HG02973 (cell line): Measurements from ENCODE around the gene CHPT1.
"Not testable (repeated sequence)": the region's sequence is repeated elsewhere in the genome, so short reads cannot be mapped to it uniquely, and the experiment has no call there.

Source experiments
- ATAC-seq: cut with Tn5 transposase; IDR thresholded peaks from one replicate; pipeline ENCODE4 v1.9.1; 2021; ENCODE audit warnings: moderate library complexity; ENCODE audit not compliant: unreplicated experiment

CHPT1 gene

DNA sequence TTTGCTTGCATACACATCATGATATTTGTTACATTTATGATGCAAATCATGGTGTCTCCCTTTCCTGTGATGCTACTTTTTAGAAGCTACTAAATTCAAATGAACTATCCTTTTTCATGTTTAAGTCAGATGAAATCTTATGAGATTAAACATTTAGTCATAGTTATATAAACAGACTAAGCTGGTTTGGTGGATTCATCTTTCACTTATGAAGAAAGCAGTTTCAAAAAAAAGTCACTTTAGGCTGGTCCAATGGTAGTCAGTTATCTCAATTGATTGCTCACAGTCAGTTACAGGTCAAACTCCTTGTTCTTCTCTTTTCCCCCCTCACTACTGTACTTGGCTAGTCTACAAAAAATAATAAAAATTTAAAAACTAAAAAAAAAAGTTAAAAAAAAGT lies 22.1 kb downstream of the CHPT1 start:
- ATAC-seq: no peak

DNA sequence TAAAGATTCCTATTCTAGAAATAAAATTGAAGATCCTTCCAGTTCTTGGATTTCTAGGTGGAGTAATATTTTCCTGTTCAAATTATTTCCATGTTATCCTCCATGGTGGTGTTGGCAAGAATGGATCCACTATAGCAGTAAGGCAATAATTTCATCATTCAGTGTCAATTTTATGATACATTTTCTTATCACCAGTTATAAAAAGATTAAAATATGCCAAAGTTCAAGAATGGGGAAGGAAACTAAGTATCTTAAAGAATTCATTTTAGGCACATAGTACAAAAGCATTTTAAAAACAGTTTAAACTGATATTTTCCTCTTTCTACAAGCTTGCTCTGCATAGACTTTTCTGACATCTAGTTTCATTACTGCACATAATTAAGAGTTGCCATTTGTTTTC lies 22.7 kb downstream of the CHPT1 start:
- ATAC-seq: no peak

DNA sequence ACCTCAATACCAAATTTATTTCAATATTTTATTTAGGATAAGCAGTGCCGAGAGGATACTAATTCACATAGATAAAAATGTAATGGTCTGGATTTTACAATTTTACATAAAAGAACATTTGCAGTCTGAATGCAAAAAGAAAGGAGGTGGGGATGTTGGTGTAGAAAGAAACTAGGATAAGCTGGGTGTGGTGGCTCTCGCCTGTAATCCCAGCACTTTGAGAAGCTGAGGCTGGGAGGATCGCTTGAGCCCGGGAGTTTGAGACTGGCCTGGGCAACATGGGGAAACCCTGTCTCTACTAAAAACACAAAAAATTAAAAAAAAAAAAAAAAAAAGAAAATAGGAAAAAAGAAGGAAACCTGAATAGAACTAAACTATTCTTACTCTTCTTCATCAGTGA lies 25.0 kb downstream of the CHPT1 start:
- no peak for ATAC-seq

GRCh38 chr12:101727098-101727497 lies 29.7 kb downstream of the CHPT1 start:
- ATAC-seq: no peak

DNA sequence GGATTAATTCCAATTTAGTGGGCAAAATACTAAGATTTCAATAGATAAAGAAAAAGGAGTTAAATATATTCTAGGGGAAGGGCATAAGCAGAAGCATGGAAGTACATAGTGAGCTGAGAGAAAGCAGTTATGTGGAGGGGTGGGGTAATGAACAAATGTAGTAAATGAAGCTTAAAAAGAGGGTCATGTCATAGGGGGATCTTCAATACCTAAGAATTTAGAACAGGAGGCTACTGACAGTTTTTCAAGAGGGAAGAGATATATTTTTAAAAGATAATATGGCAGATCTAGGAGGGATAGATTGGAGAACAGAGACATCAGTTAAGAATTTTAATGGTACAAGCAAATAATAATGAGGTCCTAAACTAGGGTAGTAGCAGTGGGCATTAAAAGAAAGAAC lies 32.4 kb downstream of the CHPT1 start:
- no peak for ATAC-seq

- no peak for ATAC-seq
Observed at GRCh38 chr12:101732318-101732717, 34.9 kb downstream of the CHPT1 start.

GRCh38 chr12:101733166-101733565 lies 35.7 kb downstream of the CHPT1 start:
- ATAC-seq: no peak

- not testable (repeated sequence) for ATAC-seq
Observed at GRCh38 chr12:101734482-101734881, 37.0 kb downstream of the CHPT1 start.

GRCh38 chr12:101737476-101737875 lies 40.0 kb downstream of the CHPT1 start:
- ATAC-seq: no peak

DNA sequence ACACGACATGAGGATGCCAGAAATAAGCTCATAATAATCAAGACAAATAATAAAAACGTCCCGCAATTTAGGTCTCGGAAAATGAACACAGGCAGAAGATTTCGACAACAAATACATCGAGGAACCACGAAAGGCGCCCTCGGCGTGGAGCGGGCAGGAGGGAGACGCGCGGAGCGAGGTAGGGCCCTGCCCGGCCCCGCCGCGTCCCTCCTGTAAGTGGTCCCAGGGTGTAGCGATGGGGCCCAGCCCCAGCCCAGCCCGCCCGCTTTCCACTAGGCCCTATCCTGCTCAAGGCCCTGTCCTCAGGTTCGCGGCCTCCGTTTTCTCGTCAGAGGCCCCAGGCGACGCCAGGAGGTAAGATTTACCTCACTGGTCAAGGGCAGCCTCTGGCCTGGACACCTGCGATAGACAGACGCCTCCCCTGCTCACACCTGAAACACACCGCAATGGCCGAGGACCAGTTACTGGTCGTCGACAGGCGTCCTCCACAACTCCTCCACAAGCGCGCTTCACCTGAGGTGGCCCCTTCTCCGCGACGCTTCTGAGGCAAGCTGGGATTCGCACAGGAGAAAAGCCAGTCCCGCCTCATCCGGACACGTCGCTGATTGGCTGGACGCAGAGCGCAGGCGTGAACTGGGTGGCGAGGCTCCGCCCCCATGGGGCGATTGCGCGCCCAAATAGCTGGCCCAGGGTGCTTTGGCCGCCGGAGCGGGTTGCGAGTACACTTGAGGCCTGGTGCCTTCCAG lies 41.7 kb downstream of the CHPT1 start, which contains the start of gene SYCP3:
Gene SYCP3, minus strand, starts transcription at position 543 of the 746 bp plus-strand sequence. CDS start 1,527 bp downstream, outside the sequence.
- ATAC-seq: no peak

GRCh38 chr12:101740566-101740965 lies 43.1 kb downstream of the CHPT1 start:
- no peak for ATAC-seq

DNA sequence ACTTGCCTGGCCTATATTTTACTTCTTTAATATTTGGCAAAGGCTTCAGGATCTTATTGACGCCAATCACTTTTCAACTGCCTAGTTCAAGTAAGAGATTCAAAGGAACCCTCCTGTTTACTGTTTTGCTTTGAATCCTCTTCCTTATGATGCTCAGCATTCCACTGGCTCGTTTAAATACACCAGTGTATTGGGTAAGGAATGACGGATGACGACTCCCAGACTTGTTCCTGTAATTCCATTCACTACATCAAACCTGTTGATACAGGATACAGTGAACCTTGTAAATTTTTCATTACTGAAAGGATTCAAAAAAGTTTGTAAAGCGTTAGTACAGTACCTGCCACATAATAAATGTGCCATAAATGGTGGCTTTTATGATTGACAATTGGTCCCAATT lies 43.5 kb downstream of the CHPT1 start:
- ATAC-seq: no peak

DNA sequence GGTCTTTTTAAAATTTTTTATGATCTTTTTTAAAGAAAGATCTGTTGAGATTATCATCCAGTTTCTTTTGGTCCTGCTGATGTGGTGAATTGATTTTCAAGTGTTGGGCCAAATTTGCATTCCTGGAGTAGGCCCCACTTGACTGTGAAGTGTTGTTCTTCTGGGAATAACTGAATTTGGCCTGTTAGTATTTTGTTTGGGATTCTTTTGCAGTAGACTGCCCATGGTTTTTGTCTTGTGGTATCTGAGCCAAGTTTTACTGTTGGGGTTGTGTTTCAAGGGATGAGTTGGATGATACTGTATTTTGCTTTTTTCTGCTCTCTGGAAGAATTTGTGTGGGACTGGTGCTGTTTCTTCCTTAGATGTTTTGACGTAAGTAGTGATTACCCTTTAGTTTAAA lies 45.8 kb downstream of the CHPT1 start:
- ATAC-seq: no peak

- peak; percentile 94 for ATAC-seq
Observed at GRCh38 chr12:101743724-101744472, 46.5 kb downstream of the CHPT1 start.

GRCh38 chr12:101745481-101745880 lies 48.0 kb downstream of the CHPT1 start:
- no peak for ATAC-seq

DNA sequence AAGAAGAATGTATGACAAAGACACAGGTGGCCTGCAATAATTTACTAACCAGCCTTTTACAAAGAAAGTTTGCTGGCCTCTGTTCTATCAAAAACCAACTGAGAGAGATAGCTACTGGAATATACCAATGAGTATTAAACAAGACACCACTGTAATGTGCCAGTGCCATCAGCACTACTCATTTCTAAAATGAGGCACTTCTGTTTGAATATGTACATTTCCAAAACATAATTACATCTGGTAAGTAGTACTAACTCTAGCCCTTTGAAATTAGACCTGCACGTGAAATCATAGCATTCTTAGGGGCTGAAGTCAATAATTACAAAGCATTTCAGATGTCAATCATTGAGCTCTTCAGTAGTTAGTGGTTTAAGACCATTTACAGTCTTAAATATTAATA lies 48.8 kb downstream of the CHPT1 start:
- ATAC-seq: no peak

- no peak for ATAC-seq
Observed at GRCh38 chr12:101746661-101747060, 49.2 kb downstream of the CHPT1 start.

DNA sequence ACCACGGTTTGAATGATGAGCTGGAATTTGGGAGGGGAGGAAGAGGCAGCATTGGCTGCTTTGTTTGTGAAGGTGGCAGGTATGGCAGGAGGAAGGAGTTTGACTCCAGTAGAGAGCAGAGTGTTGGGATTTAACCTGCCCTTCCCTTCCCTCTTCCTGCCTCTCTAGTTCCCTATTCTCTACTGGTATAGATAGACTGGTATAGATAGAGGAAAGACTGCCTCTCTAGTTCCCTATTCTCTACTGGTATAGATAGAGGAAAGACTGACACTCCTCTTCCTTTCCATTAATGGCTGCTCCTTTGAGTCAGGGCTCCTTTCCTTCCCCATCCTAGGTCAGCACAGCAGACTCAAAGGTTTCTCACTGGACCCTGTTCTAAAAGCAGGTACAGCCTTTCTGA lies 50.3 kb downstream of the CHPT1 start:
- ATAC-seq: no peak

- no peak for ATAC-seq
Observed at GRCh38 chr12:101748907-101749306, 51.5 kb downstream of the CHPT1 start.

DNA sequence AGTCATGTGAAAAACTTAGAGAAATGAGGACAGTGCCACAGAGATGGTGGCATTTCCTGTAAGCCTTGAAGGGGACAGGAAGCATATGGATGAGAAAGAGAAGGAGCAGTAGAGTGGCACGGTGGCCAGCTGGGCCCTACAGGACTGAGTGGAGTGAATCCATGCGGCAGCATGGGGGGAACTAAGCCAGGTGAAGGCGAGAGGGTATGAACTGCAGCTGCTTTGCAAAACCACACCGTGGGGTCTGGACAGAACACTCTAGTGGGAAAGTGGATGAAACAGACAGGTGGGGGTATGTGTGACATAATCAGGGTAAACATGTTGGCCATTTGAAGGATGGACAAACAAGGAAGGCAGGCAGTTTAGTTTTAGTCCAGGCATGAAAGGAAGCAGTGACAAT lies 52.2 kb downstream of the CHPT1 start:
- no peak for ATAC-seq

DNA sequence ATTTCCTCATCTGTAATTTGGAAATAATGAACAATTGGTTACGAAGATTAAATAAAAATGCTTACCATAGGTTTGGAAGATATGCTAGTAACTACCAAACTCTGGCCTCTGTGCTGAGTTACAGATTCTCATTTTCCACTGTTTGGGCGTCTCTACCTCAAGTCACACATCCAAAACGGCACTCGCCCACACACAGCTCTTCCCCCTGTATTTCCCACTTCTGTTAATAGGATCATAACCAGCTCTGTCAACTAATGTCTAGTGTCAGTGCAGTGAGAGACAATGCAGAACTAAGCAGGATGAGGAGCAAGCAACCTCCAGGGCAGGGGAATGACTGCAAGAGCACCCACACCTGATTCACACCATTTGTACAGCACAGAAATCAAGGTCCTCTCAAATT lies 52.7 kb downstream of the CHPT1 start:
- no peak for ATAC-seq

DNA sequence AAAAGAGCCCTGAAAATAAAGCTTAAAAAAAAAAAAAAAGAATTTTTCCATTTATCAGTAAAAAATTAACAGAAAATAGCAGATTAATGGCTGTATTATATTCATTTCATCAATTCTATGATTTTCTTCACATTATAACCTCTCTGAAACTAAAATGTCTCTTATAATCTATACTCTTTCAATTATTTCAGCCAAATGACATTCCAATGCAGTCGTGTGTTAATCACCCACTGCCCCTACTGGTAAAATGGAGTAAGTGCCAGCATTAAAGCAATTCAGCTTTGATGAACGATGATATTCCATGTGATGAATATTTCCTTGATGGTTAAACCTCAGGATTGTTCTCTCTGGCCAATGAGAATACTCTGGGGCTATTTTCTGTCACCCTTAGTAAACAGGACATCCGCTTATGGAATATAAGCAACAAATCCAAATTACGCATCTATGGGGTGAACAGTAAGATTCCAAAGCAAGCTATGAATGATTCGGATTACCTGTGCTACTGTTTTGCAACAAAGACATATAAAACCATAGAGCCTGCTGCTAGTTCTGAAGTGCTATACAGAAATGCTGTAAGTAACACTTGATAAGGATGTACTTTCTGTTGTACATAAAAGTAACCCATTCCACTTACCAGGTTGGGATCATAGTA lies 62.1 kb downstream of the CHPT1 start:
- no peak for ATAC-seq
